K562 (cell line): Measurements from ENCODE around the gene WNT7B. TPM values are rescaled to one million over a fixed set of nuclear protein-coding genes. Genes with fewer than 3 reads are reported as not detected.

Experiments used
- ATAC-seq: fragments of 200-7000 bp; cut with Tn5 transposase; 3 replicates; pipeline ENCODE4 v1.9.1; 2020; ENCODE audit warnings: moderate library complexity
- BruUV-seq: library from RNA; stranded (reverse); fragments of 400-500 nt; replicated peaks from 2 replicates; lab custom pipeline; 2021; lab: Mats Ljungman, UMichigan
- CTCF ChIA-PET: fragments of 300-600 bp; formaldehyde crosslinking; extraction: SDS; loops from one replicate; lab custom pipeline; 2021; ENCODE audit warnings: low intra/inter-chr PET ratio; lab: Yijun Ruan, JAX
- POLR2A ChIA-PET: fragments of 300-600, 350-650 bp; sonication (Branson Sonifier 250); formaldehyde crosslinking; extraction: SDS; loops from one replicate; lab custom pipeline; 2021; ENCODE audit warnings: antibody characterized with exemption, inconsistent platforms; lab: Yijun Ruan, JAX
- DNase-seq, 4 experiments: peaks; one replicate each; pipeline versions ENCODE4 v3.0.0 to v3.0.0-alpha.2; 2011 to 2018; ENCODE audit warnings: low spot score in 3 of 4, mixed read lengths in 3 of 4; ENCODE audit errors: extremely low read depth in 1 of 4
- FAIRE-seq: peaks from 2 replicates; lab custom pipeline; 2011; peaks lifted over from hg19 to GRCh38; lab: Jason Lieb, UNC
- H2AFZ ChIP-seq: 2 replicates; pipeline ENCODE4 v1.6.0; 2011; ENCODE audit warnings: low read depth, low read length, control low read depth, inconsistent platforms
- H3K27ac ChIP-seq: fragments of 200-600 bp; 3 replicates; pipeline ENCODE4 v1.8.0; 2011; ENCODE audit warnings: low read depth, mild to moderate bottlenecking, control low read depth, inconsistent platforms, low read length, moderate library complexity, mixed read lengths; ENCODE audit errors: extremely low read depth
- H3K27me3 ChIP-seq, 2 experiments: fragments of 300-600 bp in 1 of 2; 2 replicates in 1 of 2; 3 replicates in 1 of 2; pipeline versions ENCODE4 v1.6.0 to v1.8.0; 2011; ENCODE audit warnings: inconsistent platforms in 2 of 2, low read length in 2 of 2, mild to moderate bottlenecking in 1 of 2, mixed read lengths in 1 of 2, moderate library complexity in 1 of 2; ENCODE audit not compliant: control insufficient read depth in 2 of 2, insufficient read depth in 2 of 2
- H3K36me3 ChIP-seq: fragments of 300-600 bp; 3 replicates; pipeline ENCODE4 v1.8.0; 2011; ENCODE audit warnings: mild to moderate bottlenecking, low read length, inconsistent platforms; ENCODE audit not compliant: control insufficient read depth, insufficient read depth
- H3K4me1 ChIP-seq, 2 experiments: fragments of 200-600 bp in 1 of 2; replicated peaks in 1 of 2; 2 replicates in 1 of 2; 3 replicates in 1 of 2; pipeline versions ENCODE4 v1.5.1 to v1.8.0; 2011; ENCODE audit warnings: inconsistent platforms in 2 of 2, low read length in 2 of 2, mild to moderate bottlenecking in 1 of 2, mixed read lengths in 1 of 2, moderate library complexity in 1 of 2; ENCODE audit not compliant: control insufficient read depth in 2 of 2, insufficient read depth in 2 of 2
- H3K4me2 ChIP-seq: 2 replicates; pipeline ENCODE4 v1.6.1; 2011; ENCODE audit warnings: low read length, control low read depth, inconsistent platforms, mixed read lengths; ENCODE audit not compliant: insufficient read depth
- H3K4me3 ChIP-seq: fragments of 200-600 bp; sonication (generic), shearing (Covaris generic); 2 replicates; pipeline ENCODE4 v1.5.1; 2016; ENCODE audit warnings: control low read depth, inconsistent platforms
- H3K79me2 ChIP-seq: fragments of 200-600 bp; 3 replicates; pipeline ENCODE4 v1.8.0; 2011; ENCODE audit warnings: low read length, inconsistent platforms; ENCODE audit not compliant: control insufficient read depth, insufficient read depth
- H3K9ac ChIP-seq, 2 experiments: 2 replicates each; pipeline versions ENCODE4 v1.6.0 to v1.6.1; 2011; ENCODE audit warnings: low read depth in 2 of 2, low read length in 2 of 2, control low read depth in 1 of 2, inconsistent platforms in 1 of 2, mild to moderate bottlenecking in 1 of 2, mixed read lengths in 1 of 2; ENCODE audit not compliant: insufficient read depth in 1 of 2
- H3K9me1 ChIP-seq: one replicate; pipeline ENCODE4 v1.6.0; 2011; ENCODE audit warnings: inconsistent platforms, mild to moderate bottlenecking, low read length, moderate library complexity; ENCODE audit not compliant: control insufficient read depth, insufficient read depth
- H3K9me3 ChIP-seq: replicated peaks from 2 replicates; pipeline ENCODE4 v1.5.1; 2011; ENCODE audit warnings: low read depth, low read length, inconsistent platforms; ENCODE audit not compliant: control insufficient read depth, insufficient read depth
- H4K20me1 ChIP-seq: replicated peaks from 2 replicates; pipeline ENCODE4 v1.6.1; 2011; ENCODE audit warnings: low read length, inconsistent platforms, mixed read lengths; ENCODE audit not compliant: control insufficient read depth, insufficient read depth
- KLF6 ChIP-seq: fragments of 250-450 bp; sonication (Bioruptor Pico); IDR thresholded peaks from 2 replicates; pipeline ENCODE4 v1.4.0; 2020; ENCODE audit warnings: mild to moderate bottlenecking, moderate library complexity, borderline replicate concordance
- MYBL2 ChIP-seq, 2 experiments: fragments of 450-650 bp in 1 of 2; sonication (generic) in 1 of 2; formaldehyde crosslinking in 1 of 2; IDR thresholded peaks; 2 replicates each; pipeline versions ENCODE4 v1.6.1 to v1.8.1; 2017 to 2022; ENCODE audit warnings: borderline replicate concordance in 1 of 2, inconsistent platforms in 1 of 2, low read depth in 1 of 2, mild to moderate bottlenecking in 1 of 2, missing genetic modification reagents in 1 of 2, moderate library complexity in 1 of 2
- PHB2 ChIP-seq: fragments of 450-650 bp; IDR thresholded peaks from 2 replicates; pipeline ENCODE4 v1.6.1; 2017; ENCODE audit warnings: low read depth
- SIRT6 ChIP-seq: IDR thresholded peaks from one replicate; pipeline ENCODE4 v1.6.1; 2012; ENCODE audit warnings: low read depth, mild to moderate bottlenecking, control low read depth, inconsistent platforms, low read length, moderate library complexity
- ZBTB49 ChIP-seq: sonication (generic); formaldehyde crosslinking; IDR thresholded peaks from 2 replicates; pipeline ENCODE4 v1.8.0; 2022; ENCODE audit warnings: missing genetic modification reagents, mild to moderate bottlenecking, borderline replicate concordance
- WGBS: fragments of 100-300 bp; shearing (Covaris generic); methylation state at CpG from one replicate; pipeline ENCODE4 v1.1.6; 2016; ENCODE audit warnings: low coverage, mixed read lengths; ENCODE audit not compliant: insufficient coverage; ENCODE audit errors: missing lambda C conversion rate; 5-methylcytosine and 5-hydroxymethylcytosine counted together
- in situ Hi-C: fragments of 300-500 bp; cut with MboI; formaldehyde crosslinking; loops from 4 replicates; pipeline ENCODE4 v1.15.0; 2018; ENCODE audit warnings: inconsistent platforms, mixed read lengths
- intact Hi-C: fragments of 100-400 bp; cut with micrococcal nuclease; formaldehyde crosslinking; loops from 2 replicates; pipeline ENCODE4 v1.14.2; 2022
- polyA plus RNA-seq, 8 experiments: library from polyadenylated mRNA; depleted of rRNA in 4 of 8; stranded (reverse) in 5 of 8; unstranded in 3 of 8; fragments of >200 nt; fragmentation: Nextera tagmentation in 2 of 8; fragmentation: Illumina TruSeq in 1 of 8; extraction: Ambion mirVana in 2 of 8; extraction: Trizol in 1 of 8; gene quantifications; 2 replicates each; pipeline versions ENCODE4 v1.2.1 to v1.2.3, GENCODE V29; 2011 to 2014; ENCODE audit warnings: inconsistent platforms in 1 of 8, missing spikeins in 1 of 8
- total RNA-seq, 7 experiments: library from RNA; depleted of rRNA in 6 of 7; stranded (reverse); fragments of >200 nt in 6 of 7; fragmentation: Illumina TruSeq in 2 of 7; extraction: Trizol in 2 of 7; gene quantifications; 2 replicates each; pipeline versions ENCODE4 v1.2.1 to v1.2.3, GENCODE V29; 2011 to 2021; ENCODE audit warnings: low replicate concordance in 1 of 7

Gene WNT7B
- total and polyA plus RNA-seq, 9 of the 15 experiments (the other 6 are each of a cell fraction or from before 2014, with no cell fraction given), result not detected

DNA sequence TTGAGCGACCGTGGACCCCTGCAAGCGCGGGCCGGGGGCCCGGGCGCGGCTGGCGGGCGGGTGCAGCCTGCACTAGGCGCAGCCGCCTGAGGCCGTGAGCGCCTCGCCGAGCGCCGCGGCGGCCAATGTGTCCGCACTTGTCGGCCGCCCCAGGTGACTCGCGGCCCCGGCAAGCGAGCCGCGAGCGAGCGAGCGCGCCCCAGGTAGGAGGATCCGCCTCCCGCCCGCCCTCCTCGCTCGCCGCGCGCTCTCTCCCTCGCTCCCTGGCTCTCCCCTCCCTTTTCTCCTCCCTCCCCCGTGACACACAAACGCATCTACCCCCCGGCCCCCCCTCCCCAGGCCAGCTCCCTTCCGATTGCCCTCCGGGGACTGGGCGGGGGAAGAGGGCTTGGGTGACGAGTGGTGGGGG lies at the start of gene WNT7B (continued):
- TF ChIP-seq MYBL2 (IDR thresholded peaks at IDR 0.05; ENCODE audit: low read depth) (no peak), MYBL2 (CRISPR knock-in tag; IDR thresholded peaks at IDR 0.05; ENCODE audit: borderline replicate concordance) (no peak), PHB2 (no peak), KLF6 (no peak)

DNA sequence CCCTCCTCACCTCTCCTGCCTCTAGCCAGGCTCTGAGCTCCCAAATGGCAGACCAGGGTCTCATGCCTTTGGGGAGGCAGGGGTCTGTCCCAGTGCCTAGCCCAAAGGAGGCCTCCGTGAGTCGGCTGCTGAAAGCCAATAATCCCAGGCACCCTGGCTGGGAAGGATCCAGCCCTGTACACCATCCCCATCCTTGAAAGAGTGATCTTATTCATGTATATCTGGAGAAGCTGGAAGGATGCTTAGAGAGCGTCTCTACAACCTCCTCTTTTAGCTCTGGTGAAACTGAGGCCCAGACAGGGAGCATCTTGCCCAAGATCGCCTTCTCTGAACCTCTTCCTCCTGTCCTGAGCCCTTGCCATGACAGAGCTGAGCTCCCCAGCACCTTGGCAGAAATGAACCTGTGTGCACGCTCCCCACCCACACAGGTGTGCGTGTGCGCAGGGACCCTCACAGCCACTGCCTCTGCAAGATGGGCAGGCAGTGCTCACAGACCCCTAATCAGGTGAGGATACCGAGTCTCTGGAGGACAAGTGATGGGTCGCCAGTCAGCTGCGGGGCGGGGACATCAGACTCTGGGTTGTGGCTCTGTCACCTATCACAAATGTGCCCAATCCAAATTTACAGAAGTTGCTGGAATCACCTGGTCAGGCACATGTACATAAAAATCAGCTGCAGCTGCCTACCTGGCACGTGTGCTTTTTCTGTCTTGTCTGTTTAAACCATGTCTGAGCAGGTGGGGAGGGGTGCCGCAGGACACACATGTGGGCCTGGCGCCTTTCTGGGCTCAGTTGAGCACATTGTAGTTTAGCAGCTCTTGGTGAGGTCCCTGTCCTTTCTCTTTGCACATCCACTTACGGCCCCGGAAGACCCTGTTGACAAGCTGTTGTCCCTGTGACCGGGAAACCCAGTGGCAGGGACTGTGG lies 49.3 kb upstream of the WNT7B start:
- in situ Hi-C loops (no loop called here), intact Hi-C loops (no loop called here)
- no peak overlapping the region for H3K4me3 ChIP-seq
- peak overlapping the region; percentile 83 for H2AFZ ChIP-seq
- FAIRE-seq (no peak), ATAC-seq (no peak), DNase-seq (no peak)
- peaks cover 0 to 17% of the 10 kb centered on the region in 2 experiments; a peak in 2 of 5 replicates for H3K4me1 ChIP-seq
- no peak overlapping the region for H3K4me2 ChIP-seq
- no peak overlapping the region for H3K9ac ChIP-seq
- H3K27ac ChIP-seq, result no peak overlapping the region
- H3K79me2 ChIP-seq, result no peaks in the 10 kb centered on the region
- no peaks in the 10 kb centered on the region for H3K36me3 ChIP-seq
- H3K27me3 ChIP-seq, result no peaks in the 10 kb centered on the region
- no peaks in the 10 kb centered on the region for H3K9me1 ChIP-seq
- CTCF ChIA-PET, result no interaction called here
- no peaks in the 10 kb centered on the region for H3K9me3 ChIP-seq
- H4K20me1 ChIP-seq, result no peaks in the 10 kb centered on the region
- 67% methylated on average over 14 of the region's 17 CpGs for WGBS
- POLR2A ChIA-PET, result interaction anchor here (0.8 to 2.1 kb wide), 3 partner anchors 11 to 13 kb away, joined by 3 to 11 read pairs (median 5); no protein-coding TSS in a partner anchor
- no peak for TF ChIP-seq ZBTB49
- no peak for TF ChIP-seq SIRT6
- BruUV-seq, result no TSS peak
